ENCODE measurements around the gene PARP15.
A peak's percentile ranks its signal among the peaks of the same experiment; 100 is the strongest.
"Not testable (repeated sequence)": the region's sequence is repeated elsewhere in the genome, so short reads cannot be mapped to it uniquely, and the experiment has no call there.

Gene PARP15

GRCh38 chr3:122674339-122674738 lies 96.9 kb downstream of the PARP15 start:
- DNase-seq = no peak

GRCh38 chr3:122676759-122677158 lies 99.3 kb downstream of the PARP15 start:
- DNase-seq = no peak

DNA sequence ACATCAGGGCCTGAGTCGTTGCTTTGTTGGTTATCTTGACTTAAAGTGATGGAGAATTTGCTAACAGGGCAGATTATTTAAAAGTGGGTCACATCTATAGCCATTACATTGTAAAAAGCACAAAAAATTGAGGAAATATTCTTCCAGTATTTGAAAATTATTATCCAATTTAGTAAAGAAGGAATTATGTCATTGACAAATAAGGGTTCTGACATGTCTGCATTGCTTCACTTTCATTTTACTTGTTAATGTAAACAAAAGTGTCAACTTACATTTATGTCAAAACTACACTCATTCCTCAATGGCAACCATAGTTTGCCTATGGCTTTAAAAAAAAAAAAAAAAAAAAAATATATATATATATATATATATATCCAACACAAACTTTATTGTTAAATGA lies 99.8 kb downstream of the PARP15 start:
- DNase-seq = no peak

DNA sequence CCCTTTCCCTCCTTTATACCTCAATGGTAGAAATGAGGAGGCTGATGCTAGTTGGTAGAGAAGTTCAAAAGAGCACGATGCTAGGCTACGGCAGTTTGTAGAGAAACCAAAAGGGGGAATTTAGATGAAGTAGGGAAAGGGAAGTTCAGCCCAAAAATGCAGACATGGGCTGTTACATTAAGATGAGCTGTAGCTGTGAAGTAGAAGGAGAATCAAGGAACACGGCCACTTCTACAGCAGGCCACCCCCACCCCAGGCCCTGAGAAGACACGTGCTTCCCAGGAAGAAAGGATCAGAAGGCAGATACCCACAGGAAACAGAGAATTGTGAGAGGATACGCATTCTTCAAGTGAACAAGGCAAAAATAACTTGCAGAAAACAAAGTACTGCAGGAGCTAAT lies 101.1 kb downstream of the PARP15 start:
- DNase-seq = no peak

DNA sequence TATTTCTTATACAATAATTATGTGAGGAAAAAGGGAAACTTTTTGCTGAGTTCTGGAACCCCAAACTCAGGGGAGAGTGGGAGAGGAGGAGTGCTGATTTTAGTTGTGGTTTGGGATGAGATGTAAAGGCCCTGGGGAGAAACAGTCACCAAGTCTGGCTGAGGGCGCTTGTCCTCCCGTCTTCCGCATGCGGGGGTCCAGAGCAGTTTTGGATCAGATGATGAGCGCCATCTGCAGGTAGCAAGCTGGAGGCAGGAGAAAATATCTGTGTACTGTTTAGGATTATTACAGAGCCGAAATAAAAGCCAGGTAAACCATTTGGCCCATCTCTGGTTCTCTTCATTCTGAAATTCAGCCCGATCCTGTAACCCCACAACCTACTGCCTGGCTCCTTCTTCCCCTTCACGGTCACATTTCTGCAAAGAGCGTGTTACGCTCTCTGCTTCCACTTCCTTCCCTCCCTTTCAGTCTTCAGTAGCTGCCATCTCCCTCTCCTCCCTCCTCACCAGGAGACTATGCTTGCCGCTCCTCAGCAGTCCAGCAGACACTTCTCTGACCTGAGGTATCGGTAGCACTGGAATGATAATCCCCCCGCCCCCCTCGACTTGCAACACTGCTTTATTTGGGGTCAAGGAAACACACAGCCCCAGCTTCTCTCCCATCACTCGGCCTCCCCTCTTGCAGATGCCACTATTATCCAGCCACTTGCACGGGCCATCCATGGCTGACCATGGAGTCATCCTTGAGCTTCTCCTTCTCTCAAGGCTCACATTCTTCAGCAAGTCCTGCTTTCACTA lies 101.8 kb downstream of the PARP15 start:
- DNase-seq = peak; percentile 81

DNA sequence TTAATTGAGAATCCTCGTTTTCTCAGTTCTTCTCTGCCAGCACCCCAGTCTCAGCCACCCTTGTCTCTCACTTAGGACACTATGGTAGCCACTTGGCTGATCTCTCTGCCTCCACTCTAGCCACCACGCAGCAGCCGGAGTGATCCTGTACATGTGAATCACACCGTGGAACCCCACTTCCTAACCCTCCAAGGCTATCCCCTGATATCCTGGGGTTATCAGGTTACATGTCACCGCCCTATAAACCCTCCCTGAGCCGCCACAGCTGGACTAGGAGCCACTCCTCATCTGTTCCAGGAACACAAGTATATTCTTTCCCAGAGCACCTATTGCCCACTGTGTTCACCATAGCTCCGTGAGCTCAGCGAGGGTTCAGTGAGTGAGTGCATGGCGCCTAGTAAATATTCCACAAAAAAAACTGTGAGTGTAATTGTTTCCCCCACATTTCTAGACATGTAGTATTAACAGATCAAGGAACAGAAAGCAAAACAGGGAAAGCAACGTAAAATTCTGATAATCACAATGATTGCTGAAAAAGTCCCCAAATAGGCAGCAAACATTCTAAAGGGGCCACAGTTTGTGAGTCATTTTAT lies 102.5 kb downstream of the PARP15 start:
- DNase-seq = peak; percentile 33

DNA sequence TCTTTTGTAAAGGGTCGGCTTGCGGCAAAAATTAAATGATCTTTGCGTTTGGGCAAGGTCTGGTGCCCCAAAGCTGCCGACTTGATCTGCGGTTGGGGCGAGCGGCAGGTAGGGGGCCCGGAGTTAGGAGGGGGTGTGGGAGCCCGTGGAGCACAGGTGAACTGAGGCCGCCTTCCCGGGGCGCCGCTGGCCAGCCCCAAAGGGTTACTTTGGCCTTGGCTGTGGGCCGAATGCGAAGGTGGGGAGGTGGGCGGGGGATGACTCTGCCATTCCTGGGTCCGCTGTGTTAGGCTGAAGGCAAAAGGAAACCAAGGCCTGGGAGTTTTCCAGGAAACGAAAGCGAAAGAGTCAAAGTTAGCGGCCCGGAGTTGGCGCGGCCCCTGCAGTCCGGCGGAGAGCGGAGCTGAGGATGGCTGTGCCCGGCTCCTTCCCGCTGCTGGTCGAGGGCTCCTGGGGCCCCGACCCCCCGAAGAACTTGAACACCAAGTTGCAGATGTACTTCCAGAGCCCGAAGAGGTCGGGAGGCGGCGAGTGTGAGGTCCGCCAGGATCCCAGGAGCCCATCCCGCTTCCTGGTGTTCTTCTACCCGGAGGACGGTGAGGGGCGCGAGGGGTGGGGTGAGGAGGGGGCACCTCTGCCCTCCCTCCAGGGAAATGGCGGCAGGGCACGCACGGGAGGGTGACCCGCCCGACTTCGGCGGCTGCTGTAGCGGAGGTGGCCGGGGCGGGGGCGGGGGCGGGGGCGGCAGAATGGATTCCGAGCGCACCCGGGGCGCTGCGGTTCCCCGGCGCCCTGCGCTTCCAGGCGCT lies 103.2 kb downstream of the PARP15 start, which contains the start of gene PARP14:
TSS of gene PARP14 (plus strand) at position 365 of the 809 bp plus-strand sequence. CDS start at position 410, 45 bp downstream.
- DNase-seq = peak; percentile 85

DNA sequence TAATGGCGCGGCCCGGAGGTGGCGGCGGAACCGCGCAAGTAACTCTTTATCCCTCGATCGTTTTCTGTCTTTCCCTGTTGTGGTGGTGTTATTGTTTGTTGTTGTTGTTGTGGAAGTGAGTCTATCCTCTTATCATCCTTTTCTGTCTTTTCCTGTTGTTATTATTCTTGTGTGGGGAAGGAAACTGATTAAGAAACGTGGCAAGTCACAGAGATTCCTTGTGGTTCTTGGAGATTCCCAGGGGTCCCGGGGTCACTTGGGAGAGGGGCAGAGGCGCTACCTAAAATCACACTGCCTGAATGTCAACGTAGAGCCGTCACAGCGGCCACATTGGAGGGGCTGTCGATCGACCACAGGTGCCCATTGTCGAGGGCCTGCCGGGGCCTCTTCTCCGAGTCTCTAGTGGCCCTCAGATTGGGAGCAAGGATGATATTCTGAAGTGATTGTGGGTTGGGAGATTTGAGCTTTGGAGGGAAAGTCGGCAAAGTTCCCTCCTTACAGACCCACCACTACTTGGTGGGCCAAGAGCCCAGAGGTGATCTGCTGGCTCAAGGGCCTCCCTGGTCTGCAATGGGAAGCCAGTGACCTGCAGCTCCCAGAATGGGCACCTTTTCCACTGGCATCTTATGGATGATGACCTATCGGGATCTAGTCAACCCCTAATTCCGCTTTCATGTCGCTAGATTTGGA lies 104.0 kb downstream of the PARP15 start:
- DNase-seq = peak; percentile 38

DNA sequence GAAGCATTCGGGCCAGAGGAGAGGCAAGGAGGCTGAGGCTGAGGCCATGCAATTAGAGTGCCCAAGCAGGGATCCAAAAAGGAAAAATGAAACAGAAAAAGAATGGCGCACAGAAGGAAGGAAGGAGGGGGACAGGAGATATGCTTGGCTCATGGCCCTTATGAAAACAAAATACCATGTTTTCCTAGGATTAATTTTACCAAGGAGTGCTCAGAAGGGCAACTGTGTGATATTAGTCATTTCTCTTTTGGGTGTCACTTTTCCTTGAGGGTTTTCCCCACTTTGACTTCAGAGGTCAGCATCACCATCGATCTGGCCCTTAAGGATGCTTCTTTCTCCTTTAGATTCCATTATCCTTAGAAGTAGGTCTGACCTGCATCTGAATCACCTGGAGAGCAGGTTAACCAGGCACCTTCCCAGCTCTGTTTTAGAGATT lies 104.5 kb downstream of the PARP15 start:
- no peak for DNase-seq

DNA sequence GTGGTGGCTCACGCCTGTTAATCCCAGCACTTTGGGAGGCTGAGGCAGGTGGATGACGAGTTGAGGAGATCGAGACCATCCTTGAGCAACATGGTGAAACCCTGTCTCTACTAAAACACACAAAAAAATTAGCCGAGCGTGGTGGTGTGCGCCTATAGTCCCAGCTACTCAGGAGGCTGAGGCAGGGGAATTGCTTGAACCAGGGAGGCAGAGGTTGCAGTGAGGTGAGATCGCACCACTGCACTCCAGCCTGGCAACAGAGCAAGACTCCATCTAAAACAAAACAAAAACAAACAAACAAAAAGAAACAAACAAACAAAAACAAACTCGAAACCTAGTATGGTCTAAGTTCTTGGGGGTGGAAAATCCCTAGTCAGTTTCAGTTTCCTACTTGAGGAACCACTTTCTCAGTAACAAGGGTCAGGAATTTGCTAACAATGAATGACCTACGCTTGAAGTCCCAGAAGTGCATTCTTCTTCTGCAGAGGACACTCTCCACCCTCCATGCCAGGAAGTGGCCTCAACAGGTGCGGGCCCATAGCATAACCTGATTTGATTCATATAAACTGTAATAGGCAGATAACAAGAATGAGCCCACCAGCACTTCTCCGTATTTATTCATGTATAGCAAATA lies 105.4 kb downstream of the PARP15 start:
- not testable (repeated sequence) for DNase-seq

DNA sequence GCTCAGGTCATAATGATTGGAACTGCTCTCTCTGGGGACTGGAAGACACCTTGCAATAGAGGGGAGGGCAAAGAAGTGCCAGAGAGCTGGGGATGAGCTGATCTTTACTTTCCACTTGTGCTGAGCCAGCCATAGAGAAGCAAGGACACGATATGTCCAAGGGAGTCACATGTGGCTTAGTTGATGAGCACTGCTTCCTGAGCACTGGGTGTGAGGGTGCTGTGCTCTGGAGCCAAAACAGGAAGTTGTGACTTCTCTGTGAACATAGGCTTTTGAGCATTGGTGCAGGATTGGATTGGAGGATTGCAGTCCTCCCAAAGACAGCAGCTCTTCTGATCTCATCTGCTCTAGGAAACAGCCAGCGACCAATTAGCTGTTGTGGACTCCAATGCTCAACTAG lies 109.8 kb downstream of the PARP15 start:
- no peak for DNase-seq

Measured in retina (tissue), 1 donor.